ENCODE measurements around the gene TMEM185A.
"Not testable (repeated sequence)": the region's sequence is repeated elsewhere in the genome, so short reads cannot be mapped to it uniquely, and the experiment has no call there.

TMEM185A gene
- 4.3 to 10.5 reads per million in 2 donors for total RNA-seq

DNA sequence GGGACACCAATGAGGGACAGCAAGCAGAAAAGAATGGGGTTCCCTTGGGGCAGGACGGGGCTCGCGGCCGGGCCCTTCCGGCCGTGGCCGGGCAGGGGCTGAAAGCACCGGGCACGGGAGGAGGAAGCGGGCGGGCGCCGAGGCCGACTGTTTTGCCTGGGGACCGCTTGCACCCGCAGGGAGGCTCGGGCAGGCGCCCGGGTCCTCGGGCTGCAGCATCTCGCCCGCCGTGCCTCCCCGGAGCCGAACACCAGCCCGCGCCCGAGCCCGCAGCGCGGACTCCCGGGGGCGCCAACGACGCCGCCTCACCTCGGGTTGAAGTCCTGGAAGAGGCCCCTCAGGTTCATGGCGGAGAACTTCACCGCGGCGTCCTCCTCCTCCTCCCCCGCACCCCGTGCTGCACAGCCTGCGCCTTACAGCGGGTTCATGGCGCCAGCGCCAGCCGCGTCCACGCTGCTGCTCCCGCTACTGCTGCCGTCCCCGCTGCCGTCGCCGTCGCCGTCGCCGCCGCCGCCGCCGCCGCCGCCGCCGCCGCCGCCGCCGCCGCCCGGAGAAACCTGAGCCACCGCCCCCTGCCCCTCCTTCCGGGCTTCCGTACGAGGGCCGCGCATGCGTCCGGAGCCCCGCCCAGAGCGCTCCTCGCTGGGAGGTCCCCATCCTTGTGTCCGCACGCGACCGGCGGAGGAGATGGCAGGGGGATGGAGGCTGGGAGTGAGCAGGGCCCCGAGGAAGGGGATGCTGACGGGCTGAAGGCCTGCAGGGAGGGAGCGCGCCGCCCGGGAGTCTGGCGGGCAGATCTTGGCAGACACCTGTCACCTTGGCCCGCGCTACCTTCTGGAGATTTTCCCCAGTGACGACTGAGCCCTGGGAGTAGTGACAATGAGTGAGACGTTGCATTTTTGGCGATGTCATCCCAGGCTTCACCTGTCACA lies at the start of gene TMEM185A:
Gene TMEM185A, minus strand, starts transcription at position 559 of the 932 bp plus-strand sequence. Its CDS starts 212 bp downstream, at position 347.
- peak; percentile 69 for DNase-seq

- DNase-seq = no peak
Measured at GRCh38 chrX:149681182-149681581, 49.6 kb upstream of the TMEM185A start.

- DNase-seq = not testable (repeated sequence)
Measured at GRCh38 chrX:149679164-149679678, 47.6 kb upstream of the TMEM185A start.

DNA sequence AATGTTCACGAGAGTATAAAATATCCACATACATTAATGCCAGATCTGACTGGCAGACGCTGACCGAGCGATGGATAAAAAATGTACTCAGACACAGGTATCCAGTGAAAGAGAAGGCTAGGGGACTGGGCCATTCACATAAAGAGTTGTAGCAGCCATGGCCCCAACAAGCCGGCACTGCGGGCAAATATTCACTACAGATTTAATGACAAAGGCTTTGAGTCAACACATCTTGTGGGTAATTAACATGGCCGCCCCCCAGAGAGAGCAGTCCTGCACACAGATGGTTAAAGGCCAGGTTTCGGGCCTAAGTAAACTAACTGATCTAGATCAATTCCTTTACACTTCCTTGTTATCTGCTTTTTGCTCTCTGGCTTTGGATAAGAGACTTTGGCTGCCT lies 44.0 kb upstream of the TMEM185A start:
- not testable (repeated sequence) for DNase-seq

- not testable (repeated sequence) for DNase-seq
Measured at GRCh38 chrX:149675088-149675487, 43.5 kb upstream of the TMEM185A start.

DNA sequence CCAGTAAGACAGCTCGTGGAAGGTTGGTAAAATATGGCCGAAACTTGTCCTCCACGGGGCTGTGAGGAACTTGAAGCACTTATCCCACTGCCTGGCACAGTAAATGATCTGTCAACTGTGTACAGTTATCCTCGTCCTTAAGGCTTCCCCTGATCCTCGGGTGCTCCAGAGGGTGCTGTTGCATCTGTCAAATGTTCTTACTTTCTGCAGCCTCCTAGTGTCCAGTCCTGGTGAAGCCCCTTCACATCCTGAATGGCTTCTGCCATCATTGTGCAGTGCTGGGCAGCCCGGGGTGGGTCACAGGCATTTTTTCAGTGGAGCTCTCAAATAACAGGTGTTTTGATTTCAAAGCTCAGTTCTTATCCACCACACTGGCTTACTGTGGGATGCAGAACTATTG lies 29.0 kb upstream of the TMEM185A start:
- DNase-seq = not testable (repeated sequence)

GRCh38 chrX:149656260-149656884 lies 24.8 kb upstream of the TMEM185A start:
- DNase-seq = not testable (repeated sequence)

GRCh38 chrX:149652232-149652981 lies 20.8 kb upstream of the TMEM185A start:
- DNase-seq = no peak

GRCh38 chrX:149650162-149650561 lies 18.6 kb upstream of the TMEM185A start:
- DNase-seq = no peak

DNA sequence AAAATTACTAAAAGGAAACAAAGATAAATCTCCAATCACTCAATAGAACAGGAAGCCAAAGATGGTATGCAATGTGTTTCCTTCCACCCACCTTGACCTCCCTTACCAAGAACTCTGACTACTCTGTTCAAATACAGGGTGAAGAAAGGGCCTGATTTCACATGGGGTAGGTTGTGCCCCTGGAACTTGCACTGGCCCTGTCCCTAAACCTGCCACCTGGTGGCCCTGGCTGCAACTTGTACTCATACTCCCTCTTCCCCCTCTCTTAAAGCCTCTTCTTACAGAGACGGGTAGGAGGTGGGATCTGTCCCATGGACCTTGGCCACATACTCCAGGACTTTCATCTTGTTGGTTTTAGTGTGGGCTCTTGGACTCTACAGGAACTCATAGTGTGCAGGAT lies 17.3 kb upstream of the TMEM185A start:
- DNase-seq = no peak

DNA sequence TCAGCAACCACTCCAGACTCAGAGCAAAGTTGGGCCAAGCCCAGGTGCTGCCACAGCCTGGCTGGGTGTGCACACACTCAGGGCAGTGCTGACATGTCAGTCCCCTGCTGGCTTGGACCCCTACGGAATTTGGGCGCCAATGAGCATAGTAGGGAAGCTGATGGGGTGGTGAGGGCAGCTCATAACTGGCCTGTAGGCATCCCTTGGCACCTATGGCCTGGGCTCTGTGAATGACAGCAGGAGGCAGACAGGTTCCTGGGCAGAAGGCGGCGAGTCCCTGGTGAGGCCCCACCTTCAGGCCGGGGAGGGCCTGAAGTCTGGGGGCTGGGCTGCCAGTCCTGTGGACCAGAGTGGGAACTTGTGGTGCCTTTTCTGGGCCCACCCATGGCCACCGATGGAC lies 15.9 kb upstream of the TMEM185A start:
- no peak for DNase-seq

DNA sequence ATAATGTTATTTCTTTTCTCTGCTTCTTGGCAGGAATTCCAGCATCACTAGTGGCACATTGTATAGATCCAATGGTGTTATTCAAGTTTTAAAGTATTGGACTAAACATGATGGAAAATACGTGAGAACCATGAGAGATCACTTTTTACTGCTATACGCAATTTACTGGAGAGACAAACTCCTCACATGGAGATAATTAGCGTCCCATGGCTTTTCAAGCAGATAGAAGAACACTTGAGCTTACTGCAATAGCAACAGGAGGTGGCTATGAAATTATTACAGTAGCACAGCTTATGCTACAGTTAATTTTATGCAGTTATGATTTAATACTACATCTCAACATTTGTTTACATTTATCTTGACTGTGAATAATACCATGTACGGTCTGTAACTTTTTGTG lies 11.9 kb upstream of the TMEM185A start:
- no peak for DNase-seq

GRCh38 chrX:149641835-149642234 lies 10.2 kb upstream of the TMEM185A start:
- no peak for DNase-seq

GRCh38 chrX:149641432-149641831 lies 9.8 kb upstream of the TMEM185A start:
- DNase-seq = no peak

- no peak for DNase-seq
Measured at GRCh38 chrX:149639568-149639967, 8.0 kb upstream of the TMEM185A start.

- no peak for DNase-seq
Measured at GRCh38 chrX:149638860-149639259, 7.3 kb upstream of the TMEM185A start.

DNA sequence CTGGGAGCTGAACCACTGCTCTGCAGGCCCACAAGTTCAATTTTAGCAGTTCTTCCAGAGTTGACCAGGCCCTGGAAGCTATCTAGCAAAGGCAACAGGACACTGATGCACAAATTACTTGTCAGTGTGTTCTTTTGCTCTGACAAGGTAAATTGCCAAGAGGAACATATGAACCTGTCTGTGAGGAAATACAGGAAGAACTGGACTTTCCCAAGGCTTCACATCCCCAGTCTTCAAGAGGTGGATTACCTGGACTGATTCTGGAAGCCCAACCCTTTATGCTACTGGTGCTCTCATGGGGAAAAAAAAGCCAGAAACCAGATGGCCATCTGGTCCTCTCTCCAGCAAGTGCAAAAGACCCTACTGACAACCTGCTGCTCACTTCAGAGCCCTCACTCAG lies 1.9 kb upstream of the TMEM185A start:
- DNase-seq = no peak

DNA sequence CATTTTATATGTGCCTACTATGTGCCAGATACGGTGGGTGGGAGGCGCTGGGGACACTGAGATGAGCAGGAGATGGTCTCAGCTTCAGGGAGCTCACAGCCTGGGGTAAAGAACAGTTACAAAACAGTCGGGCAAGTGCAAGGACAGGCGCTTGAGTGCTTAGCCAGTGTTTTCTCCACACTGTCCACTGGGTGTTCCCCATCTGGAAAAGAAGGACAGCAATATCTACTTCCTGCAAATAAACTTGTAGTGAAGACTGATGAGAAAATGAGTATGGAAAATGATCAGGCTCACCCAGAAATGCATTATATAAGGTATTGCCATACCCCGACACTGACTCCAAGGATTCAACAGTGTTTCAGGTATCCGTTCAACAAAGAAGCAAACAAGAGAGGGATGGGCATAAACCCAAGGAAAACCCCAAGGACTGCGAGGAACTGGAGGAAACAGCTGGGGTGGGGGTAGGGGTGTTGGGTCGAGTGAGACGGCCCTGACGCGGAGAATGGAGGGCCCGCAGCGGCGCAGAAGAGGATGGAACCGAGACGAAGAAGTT lies 835 bp downstream of the TMEM185A start:
- no peak for DNase-seq

DNA sequence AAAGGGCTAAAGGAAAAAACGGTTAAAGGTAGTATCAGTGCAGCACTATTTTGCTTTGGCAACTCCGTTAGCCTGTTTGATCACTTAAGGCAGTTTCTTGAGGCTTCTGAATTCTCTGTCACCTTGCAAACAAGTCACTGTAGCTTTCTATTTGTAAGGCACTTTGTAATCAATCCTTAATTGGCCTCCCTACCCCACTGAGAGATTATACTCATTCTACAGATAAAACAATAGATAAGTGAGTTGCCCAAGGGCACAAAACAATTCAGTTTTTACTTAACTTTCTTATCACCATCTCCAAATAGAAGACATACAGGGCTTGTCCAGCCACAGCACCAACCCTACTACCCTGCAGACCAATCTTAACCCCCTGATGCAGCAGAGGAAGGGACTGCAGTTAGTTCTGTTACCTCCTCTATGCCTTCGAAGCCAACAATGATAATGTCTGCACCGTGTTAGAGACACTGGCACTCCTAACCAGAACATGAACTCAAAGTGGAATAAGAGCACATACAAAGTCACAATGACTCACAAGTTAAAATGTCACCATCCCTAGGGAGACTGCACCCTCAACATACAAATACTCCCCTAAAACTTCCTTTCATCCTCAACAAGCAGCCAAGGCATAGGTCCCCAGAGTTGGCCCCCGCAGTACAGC lies 1.7 kb downstream of the TMEM185A start:
- no peak for DNase-seq

GRCh38 chrX:149628768-149629167 lies 2.8 kb downstream of the TMEM185A start:
- no peak for DNase-seq

GRCh38 chrX:149628280-149628679 lies 3.3 kb downstream of the TMEM185A start:
- no peak for DNase-seq

DNA sequence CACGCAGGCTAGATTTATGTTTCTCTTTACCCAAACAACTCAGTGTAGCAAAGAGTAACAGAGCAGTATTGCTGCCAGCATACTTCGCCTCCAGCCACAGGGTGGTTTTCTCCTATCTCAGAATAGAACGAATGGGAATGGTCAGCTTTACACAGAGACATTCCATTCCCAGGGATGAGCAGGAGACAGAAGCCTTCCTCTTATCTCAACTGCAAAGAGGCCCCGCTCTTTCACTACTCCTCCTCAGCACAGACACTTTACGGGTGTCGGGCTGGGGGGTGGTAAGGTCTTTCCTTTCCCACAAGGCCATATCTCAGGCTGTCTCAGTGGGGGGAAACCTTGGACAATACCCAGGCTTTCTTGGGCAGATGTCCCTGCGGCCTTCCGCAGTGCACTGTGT lies 4.8 kb downstream of the TMEM185A start:
- not testable (repeated sequence) for DNase-seq

Data from T-helper 9 cell (primary cell).